ENCODE data around the gene CCDC34. TPM values are rescaled to one million over a fixed set of nuclear protein-coding genes. Genes with fewer than 3 reads are reported as not detected.

CCDC34 gene
- total and polyA plus RNA-seq, 2 of the 8 experiments (the other 6 are each of a cell fraction or from before 2014, with no cell fraction given), result 7.7 to 24.3 TPM

GRCh38 chr11:27397624-27398399 lies 34.8 kb upstream of the CCDC34 start (continued):
- TF ChIP-seq, protein P1, sequence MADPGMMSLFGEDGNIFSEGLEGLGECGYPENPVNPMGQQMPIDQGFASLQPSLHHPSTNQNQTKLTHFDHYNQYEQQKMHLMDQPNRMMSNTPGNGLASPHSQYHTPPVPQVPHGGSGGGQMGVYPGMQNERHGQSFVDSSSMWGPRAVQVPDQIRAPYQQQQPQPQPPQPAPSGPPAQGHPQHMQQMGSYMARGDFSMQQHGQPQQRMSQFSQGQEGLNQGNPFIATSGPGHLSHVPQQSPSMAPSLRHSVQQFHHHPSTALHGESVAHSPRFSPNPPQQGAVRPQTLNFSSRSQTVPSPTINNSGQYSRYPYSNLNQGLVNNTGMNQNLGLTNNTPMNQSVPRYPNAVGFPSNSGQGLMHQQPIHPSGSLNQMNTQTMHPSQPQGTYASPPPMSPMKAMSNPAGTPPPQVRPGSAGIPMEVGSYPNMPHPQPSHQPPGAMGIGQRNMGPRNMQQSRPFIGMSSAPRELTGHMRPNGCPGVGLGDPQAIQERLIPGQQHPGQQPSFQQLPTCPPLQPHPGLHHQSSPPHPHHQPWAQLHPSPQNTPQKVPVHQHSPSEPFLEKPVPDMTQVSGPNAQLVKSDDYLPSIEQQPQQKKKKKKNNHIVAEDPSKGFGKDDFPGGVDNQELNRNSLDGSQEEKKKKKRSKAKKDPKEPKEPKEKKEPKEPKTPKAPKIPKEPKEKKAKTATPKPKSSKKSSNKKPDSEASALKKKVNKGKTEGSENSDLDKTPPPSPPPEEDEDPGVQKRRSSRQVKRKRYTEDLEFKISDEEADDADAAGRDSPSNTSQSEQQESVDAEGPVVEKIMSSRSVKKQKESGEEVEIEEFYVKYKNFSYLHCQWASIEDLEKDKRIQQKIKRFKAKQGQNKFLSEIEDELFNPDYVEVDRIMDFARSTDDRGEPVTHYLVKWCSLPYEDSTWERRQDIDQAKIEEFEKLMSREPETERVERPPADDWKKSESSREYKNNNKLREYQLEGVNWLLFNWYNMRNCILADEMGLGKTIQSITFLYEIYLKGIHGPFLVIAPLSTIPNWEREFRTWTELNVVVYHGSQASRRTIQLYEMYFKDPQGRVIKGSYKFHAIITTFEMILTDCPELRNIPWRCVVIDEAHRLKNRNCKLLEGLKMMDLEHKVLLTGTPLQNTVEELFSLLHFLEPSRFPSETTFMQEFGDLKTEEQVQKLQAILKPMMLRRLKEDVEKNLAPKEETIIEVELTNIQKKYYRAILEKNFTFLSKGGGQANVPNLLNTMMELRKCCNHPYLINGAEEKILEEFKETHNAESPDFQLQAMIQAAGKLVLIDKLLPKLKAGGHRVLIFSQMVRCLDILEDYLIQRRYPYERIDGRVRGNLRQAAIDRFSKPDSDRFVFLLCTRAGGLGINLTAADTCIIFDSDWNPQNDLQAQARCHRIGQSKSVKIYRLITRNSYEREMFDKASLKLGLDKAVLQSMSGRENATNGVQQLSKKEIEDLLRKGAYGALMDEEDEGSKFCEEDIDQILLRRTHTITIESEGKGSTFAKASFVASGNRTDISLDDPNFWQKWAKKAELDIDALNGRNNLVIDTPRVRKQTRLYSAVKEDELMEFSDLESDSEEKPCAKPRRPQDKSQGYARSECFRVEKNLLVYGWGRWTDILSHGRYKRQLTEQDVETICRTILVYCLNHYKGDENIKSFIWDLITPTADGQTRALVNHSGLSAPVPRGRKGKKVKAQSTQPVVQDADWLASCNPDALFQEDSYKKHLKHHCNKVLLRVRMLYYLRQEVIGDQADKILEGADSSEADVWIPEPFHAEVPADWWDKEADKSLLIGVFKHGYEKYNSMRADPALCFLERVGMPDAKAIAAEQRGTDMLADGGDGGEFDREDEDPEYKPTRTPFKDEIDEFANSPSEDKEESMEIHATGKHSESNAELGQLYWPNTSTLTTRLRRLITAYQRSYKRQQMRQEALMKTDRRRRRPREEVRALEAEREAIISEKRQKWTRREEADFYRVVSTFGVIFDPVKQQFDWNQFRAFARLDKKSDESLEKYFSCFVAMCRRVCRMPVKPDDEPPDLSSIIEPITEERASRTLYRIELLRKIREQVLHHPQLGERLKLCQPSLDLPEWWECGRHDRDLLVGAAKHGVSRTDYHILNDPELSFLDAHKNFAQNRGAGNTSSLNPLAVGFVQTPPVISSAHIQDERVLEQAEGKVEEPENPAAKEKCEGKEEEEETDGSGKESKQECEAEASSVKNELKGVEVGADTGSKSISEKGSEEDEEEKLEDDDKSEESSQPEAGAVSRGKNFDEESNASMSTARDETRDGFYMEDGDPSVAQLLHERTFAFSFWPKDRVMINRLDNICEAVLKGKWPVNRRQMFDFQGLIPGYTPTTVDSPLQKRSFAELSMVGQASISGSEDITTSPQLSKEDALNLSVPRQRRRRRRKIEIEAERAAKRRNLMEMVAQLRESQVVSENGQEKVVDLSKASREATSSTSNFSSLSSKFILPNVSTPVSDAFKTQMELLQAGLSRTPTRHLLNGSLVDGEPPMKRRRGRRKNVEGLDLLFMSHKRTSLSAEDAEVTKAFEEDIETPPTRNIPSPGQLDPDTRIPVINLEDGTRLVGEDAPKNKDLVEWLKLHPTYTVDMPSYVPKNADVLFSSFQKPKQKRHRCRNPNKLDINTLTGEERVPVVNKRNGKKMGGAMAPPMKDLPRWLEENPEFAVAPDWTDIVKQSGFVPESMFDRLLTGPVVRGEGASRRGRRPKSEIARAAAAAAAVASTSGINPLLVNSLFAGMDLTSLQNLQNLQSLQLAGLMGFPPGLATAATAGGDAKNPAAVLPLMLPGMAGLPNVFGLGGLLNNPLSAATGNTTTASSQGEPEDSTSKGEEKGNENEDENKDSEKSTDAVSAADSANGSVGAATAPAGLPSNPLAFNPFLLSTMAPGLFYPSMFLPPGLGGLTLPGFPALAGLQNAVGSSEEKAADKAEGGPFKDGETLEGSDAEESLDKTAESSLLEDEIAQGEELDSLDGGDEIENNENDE (IDR thresholded peaks at IDR 0.05; ENCODE audit: insufficient replicate concordance, low read length), result no peak
- TF ChIP-seq HDAC6 (IDR thresholded peaks at IDR 0.05; ENCODE audit: low read depth, low read length) (no peak), KDM4A (IDR thresholded peaks at IDR 0.05; ENCODE audit: low read depth, low read length, severe bottlenecking) (no peak), BCL11A (IDR thresholded peaks at IDR 0.05; ENCODE audit: low read depth in 2 of 2, low read length in 2 of 2) (no peak), MAFK (IDR thresholded peaks at IDR 0.05; ENCODE audit: low read depth, low read length) (no peak), EZH2 (IDR thresholded peaks at IDR 0.05; ENCODE audit: low read depth, low read length, severe bottlenecking) (no peak), CHD1 (IDR thresholded peaks at IDR 0.05; ENCODE audit: low read depth, low read length) (no peak), RBBP5 (IDR thresholded peaks at IDR 0.05; ENCODE audit: borderline replicate concordance, low read depth, low read length) (no peak), TEAD4 (IDR thresholded peaks at IDR 0.05; ENCODE audit: low read depth, low read length) (no peak), CREB1 (IDR thresholded peaks at IDR 0.05) (no peak)

All from H1 (cell line).